ENCODE data around the gene MRPS15. TPM values are rescaled to one million over a fixed set of nuclear protein-coding genes. Genes with fewer than 3 reads are reported as not detected.

MRPS15 gene
- total RNA-seq, 2 experiments from 2014 or later = 92.3 to 99.9 TPM

DNA sequence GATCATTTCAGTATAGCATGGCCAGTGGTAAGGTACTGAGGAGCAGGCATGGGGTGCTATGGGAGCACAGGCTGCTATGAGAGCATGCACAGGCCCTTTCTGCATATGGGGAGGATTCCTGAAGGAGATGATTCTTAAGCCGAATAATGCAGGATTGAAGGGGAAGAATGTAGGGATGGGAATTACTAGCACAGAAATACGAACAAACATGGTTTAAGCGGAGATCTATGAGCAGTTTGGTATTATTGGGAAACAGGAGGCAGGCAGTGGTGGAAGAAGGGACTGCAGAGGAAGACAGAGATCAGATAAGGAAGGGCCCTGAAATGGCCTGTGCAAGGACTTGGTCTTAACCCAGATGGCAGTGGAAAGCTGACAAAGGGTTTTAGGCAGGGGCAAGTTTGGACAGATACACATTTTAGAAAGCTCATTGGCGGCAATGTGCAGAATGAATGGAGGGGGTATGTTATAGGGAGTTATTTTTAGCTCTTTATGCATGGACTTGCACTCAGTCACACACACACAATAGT lies 15.6 kb downstream of the MRPS15 start:
- Mint-ChIP-seq H3K9me3 (no peaks in the 10 kb centered on the region), H3K27me3 (no peaks in the 10 kb centered on the region), H3K4me1 (peaks cover 29% of the 10 kb centered on the region), H3K4me3 (no peak overlapping the region), H3K27ac (no peak overlapping the region), H3K36me3 (ENCODE audit: low read depth) (no peaks in the 10 kb centered on the region)
- no peak for DNase-seq
- POLR2A ChIA-PET = interaction anchor here (1.1 kb wide), 1 partner anchor 11 kb away, joined by 5 read pairs; no protein-coding TSS in a partner anchor
- CTCF ChIA-PET = interaction anchor here (1.0 to 1.1 kb wide), 2 partner anchors 14 to 68 kb away, joined by 4 to 5 read pairs; no protein-coding TSS in a partner anchor

DNA sequence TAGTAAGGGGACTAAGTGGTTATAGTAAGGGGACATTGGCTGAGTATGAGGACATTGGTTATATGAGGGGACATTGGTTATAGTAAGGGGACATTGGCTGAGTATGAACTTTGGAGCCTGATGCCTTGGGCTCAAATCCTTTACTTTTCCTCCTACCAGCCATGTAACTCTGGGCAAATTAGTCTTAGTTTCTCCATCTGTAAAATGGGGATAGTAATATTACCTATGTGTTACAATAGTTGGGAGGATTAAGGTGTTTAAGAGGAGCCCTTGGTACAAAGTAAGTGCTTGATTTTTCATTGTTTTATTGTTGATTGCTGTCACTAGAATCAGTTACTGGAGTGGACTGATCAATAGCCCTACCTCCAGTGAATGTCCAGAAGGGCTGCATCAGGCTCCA lies 16.7 kb downstream of the MRPS15 start:
- peaks cover 27% of the 10 kb centered on the region for H3K4me1 Mint-ChIP-seq
- ChIA-PET POLR2A (no interaction called here), CTCF (interaction anchor here (1.1 kb wide), 1 partner anchor 69 kb away, joined by 4 read pairs; no protein-coding TSS in a partner anchor)
- no peaks in the 10 kb centered on the region for H3K27me3 Mint-ChIP-seq
- DNase-seq = no peak
- no peak overlapping the region for H3K27ac Mint-ChIP-seq
- no peak overlapping the region for H3K4me3 Mint-ChIP-seq
- no peaks in the 10 kb centered on the region for H3K9me3 Mint-ChIP-seq
- H3K36me3 Mint-ChIP-seq (ENCODE audit: low read depth) = no peaks in the 10 kb centered on the region

GRCh38 chr1:36446746-36447145 lies 17.4 kb downstream of the MRPS15 start:
- Mint-ChIP-seq H3K27ac (no peak overlapping the region), H3K4me1 (peaks cover 25% of the 10 kb centered on the region), H3K36me3 (ENCODE audit: low read depth) (no peaks in the 10 kb centered on the region), H3K9me3 (no peaks in the 10 kb centered on the region), H3K27me3 (no peaks in the 10 kb centered on the region), H3K4me3 (no peak overlapping the region)
- ChIA-PET CTCF (interaction anchor here (0.8 to 1.1 kb wide), 4 partner anchors 9 to 69 kb away, joined by 3 to 4 read pairs (median 4); no protein-coding TSS in a partner anchor), POLR2A (no interaction called here)
- no peak for DNase-seq

DNA sequence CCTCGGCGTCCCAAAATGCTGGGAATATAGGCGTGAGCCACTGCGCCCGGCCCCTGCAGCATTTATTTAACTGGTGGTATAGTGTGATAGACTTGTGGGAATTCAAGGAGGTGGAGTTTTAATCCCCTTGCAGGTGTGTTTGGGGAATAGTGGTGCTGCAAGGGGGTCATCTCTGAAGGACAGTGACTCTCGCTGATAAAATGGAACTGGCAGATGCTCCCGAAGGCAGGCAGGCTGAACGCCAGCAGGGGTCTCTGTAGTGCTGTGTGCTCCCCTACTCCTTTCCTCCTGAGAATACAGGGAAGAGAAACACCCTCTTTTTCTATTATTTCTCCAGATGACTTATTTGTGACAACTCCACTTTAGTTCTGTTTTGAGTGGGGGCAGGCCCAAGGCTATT lies 17.9 kb downstream of the MRPS15 start:
- no peak overlapping the region for H3K4me3 Mint-ChIP-seq
- DNase-seq = peak; percentile 48
- CTCF ChIA-PET = interaction anchor here (0.8 to 1.1 kb wide), 4 partner anchors 9 to 70 kb away, joined by 3 to 4 read pairs (median 4); no protein-coding TSS in a partner anchor
- no peak overlapping the region for H3K27ac Mint-ChIP-seq
- POLR2A ChIA-PET = no interaction called here
- no peaks in the 10 kb centered on the region for H3K27me3 Mint-ChIP-seq
- no peaks in the 10 kb centered on the region for H3K9me3 Mint-ChIP-seq
- H3K4me1 Mint-ChIP-seq = peaks cover 20% of the 10 kb centered on the region
- H3K36me3 Mint-ChIP-seq (ENCODE audit: low read depth) = no peaks in the 10 kb centered on the region

GRCh38 chr1:36443297-36443696 lies 20.9 kb downstream of the MRPS15 start:
- peaks cover 3% of the 10 kb centered on the region for H3K27me3 Mint-ChIP-seq
- no peak for DNase-seq
- H3K9me3 Mint-ChIP-seq = no peaks in the 10 kb centered on the region
- H3K4me3 Mint-ChIP-seq = no peak overlapping the region
- H3K36me3 Mint-ChIP-seq (ENCODE audit: low read depth) = no peaks in the 10 kb centered on the region
- H3K4me1 Mint-ChIP-seq = peaks cover 6% of the 10 kb centered on the region
- H3K27ac Mint-ChIP-seq = no peak overlapping the region
- CTCF ChIA-PET = no interaction called here
- POLR2A ChIA-PET = interaction anchor here (0.9 kb wide), 1 partner anchor 56 kb away, joined by 3 read pairs; no protein-coding TSS in a partner anchor

- Mint-ChIP-seq H3K36me3 (ENCODE audit: low read depth) (no peaks in the 10 kb centered on the region), H3K27me3 (peaks cover 3% of the 10 kb centered on the region), H3K4me3 (no peak overlapping the region), H3K27ac (no peak overlapping the region), H3K9me3 (no peaks in the 10 kb centered on the region), H3K4me1 (peaks cover 6% of the 10 kb centered on the region)
- ChIA-PET POLR2A (interaction anchor here (1.1 kb wide), 1 partner anchor 11 kb away, joined by 4 read pairs; no protein-coding TSS in a partner anchor), CTCF (no interaction called here)
- DNase-seq = no peak
Observed at GRCh38 chr1:36442337-36442736, 21.8 kb downstream of the MRPS15 start.

DNA sequence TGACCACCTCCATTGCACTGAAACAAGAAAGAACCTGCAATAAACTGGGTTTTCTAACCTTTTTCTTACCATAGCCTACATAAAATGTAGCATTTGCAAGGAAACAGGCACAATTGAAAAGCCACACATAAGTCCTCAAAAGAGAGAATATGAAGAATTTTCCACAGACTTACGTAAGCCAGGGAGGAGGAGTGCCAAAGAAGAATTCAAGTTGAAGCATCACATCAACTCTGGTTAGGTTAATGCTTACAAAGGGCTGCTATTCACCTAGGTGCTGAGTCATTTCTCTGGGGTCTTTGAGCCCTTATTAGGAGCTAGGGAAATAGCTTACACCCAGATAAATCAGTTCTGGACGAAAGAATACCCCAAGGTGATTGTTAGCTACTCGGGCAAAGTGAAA lies 23.5 kb downstream of the MRPS15 start:
- no peak overlapping the region for H3K27ac Mint-ChIP-seq

GRCh38 chr1:36440044-36440443 lies 24.1 kb downstream of the MRPS15 start:
- Mint-ChIP-seq H3K27ac (no peak overlapping the region), H3K9me3 (no peaks in the 10 kb centered on the region), H3K4me1 (no peaks in the 10 kb centered on the region), H3K27me3 (peaks cover 3% of the 10 kb centered on the region), H3K4me3 (no peak overlapping the region), H3K36me3 (ENCODE audit: low read depth) (no peaks in the 10 kb centered on the region)
- ChIA-PET CTCF (interaction anchor here (0.8 kb wide), 1 partner anchor 10 kb away, joined by 3 read pairs; the partner anchor contains the start of gene OSCP1), POLR2A (no interaction called here)
- DNase-seq = no peak

More for the DNA sequence above, 23.5 kb downstream of the MRPS15 start:
- Mint-ChIP-seq H3K4me3 (no peak overlapping the region), H3K9me3 (no peaks in the 10 kb centered on the region), H3K36me3 (ENCODE audit: low read depth) (no peaks in the 10 kb centered on the region), H3K27me3 (peaks cover 3% of the 10 kb centered on the region), H3K4me1 (no peaks in the 10 kb centered on the region)
- DNase-seq = no peak
- ChIA-PET CTCF (interaction anchor here (0.8 kb wide), 2 partner anchors 10 to 76 kb away, joined by 3 read pairs; partner anchors contain the start of gene OSCP1), POLR2A (no interaction called here)

DNA sequence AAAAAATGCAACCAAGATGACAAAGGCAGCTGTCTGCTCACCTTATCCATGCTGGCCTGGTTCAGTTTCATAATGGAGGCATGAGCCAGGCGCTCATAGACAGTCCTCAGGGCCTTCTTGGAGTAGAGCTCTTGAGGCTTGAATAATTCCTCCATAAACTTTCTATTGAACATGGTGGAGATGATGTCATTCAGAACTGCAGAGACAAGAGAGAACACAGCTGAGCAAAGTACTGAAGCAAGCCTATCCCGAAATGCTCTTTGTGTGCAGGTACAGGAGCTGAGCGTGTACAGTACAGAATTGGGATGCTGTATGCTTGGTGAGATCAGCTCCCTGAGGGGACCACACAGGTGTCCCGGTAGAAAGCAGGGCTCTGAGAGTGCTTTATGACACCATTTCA lies 25.5 kb downstream of the MRPS15 start:
- ChIA-PET POLR2A (interaction anchor here (0.6 kb wide), 1 partner anchor 27 kb away, joined by 3 read pairs; no protein-coding TSS in a partner anchor), CTCF (interaction anchor here (1.1 kb wide), 1 partner anchor 17 kb away, joined by 3 read pairs; no protein-coding TSS in a partner anchor)
- Mint-ChIP-seq H3K4me1 (no peaks in the 10 kb centered on the region), H3K27ac (no peak overlapping the region), H3K9me3 (no peaks in the 10 kb centered on the region), H3K36me3 (ENCODE audit: low read depth) (no peaks in the 10 kb centered on the region), H3K4me3 (no peak overlapping the region), H3K27me3 (peaks cover 4% of the 10 kb centered on the region)
- no peak for DNase-seq

GRCh38 chr1:36436821-36437220 lies 27.4 kb downstream of the MRPS15 start:
- Mint-ChIP-seq H3K4me3 (no peak overlapping the region), H3K27ac (no peak overlapping the region), H3K36me3 (ENCODE audit: low read depth) (no peaks in the 10 kb centered on the region), H3K27me3 (peaks cover 9% of the 10 kb centered on the region), H3K4me1 (no peaks in the 10 kb centered on the region), H3K9me3 (no peaks in the 10 kb centered on the region)
- ChIA-PET POLR2A (no interaction called here), CTCF (interaction anchor here (1.0 kb wide), 1 partner anchor 80 kb away, joined by 3 read pairs; no protein-coding TSS in a partner anchor)
- no peak for DNase-seq

DNA sequence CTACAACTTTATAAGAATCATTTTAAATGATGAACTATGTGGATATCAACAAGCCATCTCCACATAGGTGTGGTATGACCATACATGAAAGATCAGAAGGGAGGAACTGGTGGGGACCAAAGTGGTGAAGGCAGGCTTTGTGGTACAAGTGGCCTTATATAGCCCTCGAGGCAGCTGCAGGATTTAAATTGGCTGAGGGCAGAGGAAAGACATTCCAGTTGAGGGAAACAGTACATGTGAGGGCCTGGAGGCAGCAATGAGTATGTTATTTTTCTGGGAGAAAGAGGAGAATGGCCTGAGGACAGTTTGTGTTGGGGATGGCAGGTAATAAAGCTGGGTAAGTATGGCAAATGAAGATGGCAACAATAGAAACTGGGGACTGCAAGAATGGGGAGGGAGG lies 31.1 kb downstream of the MRPS15 start:
- Mint-ChIP-seq H3K27me3 (peaks cover 15% of the 10 kb centered on the region), H3K36me3 (ENCODE audit: low read depth) (no peaks in the 10 kb centered on the region), H3K4me3 (no peak overlapping the region), H3K27ac (no peak overlapping the region), H3K4me1 (no peaks in the 10 kb centered on the region), H3K9me3 (no peaks in the 10 kb centered on the region)
- ChIA-PET POLR2A (interaction anchor here (1.0 to 1.2 kb wide), 2 partner anchors 9 to 25 kb away, joined by 3 read pairs; no protein-coding TSS in a partner anchor), CTCF (interaction anchor here (1.0 kb wide), 1 partner anchor 8 kb away, joined by 4 read pairs; no protein-coding TSS in a partner anchor)
- DNase-seq = no peak

- no peaks in the 10 kb centered on the region for H3K36me3 Mint-ChIP-seq (ENCODE audit: low read depth)
- CTCF ChIA-PET = no interaction called here
- H3K27ac Mint-ChIP-seq = no peak overlapping the region
- POLR2A ChIA-PET = interaction anchor here (1.2 kb wide), 1 partner anchor 26 kb away, joined by 3 read pairs; no protein-coding TSS in a partner anchor
- no peak overlapping the region for H3K4me3 Mint-ChIP-seq
- no peaks in the 10 kb centered on the region for H3K9me3 Mint-ChIP-seq
- H3K27me3 Mint-ChIP-seq = peaks cover 15% of the 10 kb centered on the region
- no peaks in the 10 kb centered on the region for H3K4me1 Mint-ChIP-seq
- DNase-seq = no peak
Observed at GRCh38 chr1:36432616-36433015, 31.6 kb downstream of the MRPS15 start.

GRCh38 chr1:36425791-36426190 lies 38.4 kb downstream of the MRPS15 start:
- Mint-ChIP-seq H3K36me3 (ENCODE audit: low read depth) (no peaks in the 10 kb centered on the region), H3K4me3 (no peak overlapping the region), H3K9me3 (no peaks in the 10 kb centered on the region), H3K27me3 (peaks cover 2% of the 10 kb centered on the region), H3K4me1 (peaks cover 18% of the 10 kb centered on the region), H3K27ac (no peak overlapping the region)
- ChIA-PET CTCF (no interaction called here), POLR2A (no interaction called here)
- DNase-seq = no peak
